VCaP (cell line): ENCODE measurements around the gene RSAD2.

Source experiments
- H3K27ac ChIP-seq: fragments of 450-650 bp; 2 replicates; pipeline ENCODE4 v1.5.1; 2017
- CTCF ChIP-seq: fragments of 450-650 bp; conservative IDR thresholded peaks from 2 replicates; pipeline ENCODE4 v1.5.1; 2017; ENCODE audit warnings: mild to moderate bottlenecking, moderate library complexity

The RSAD2 gene

GRCh38 chr2:6937157-6937556 lies 59.6 kb downstream of the RSAD2 start:
- TF ChIP-seq CTCF: no peak
- peak overlapping the region; percentile 50 for H3K27ac ChIP-seq

GRCh38 chr2:6937582-6937981 lies 60.0 kb downstream of the RSAD2 start:
- H3K27ac ChIP-seq: peak overlapping the region; percentile 50
- no peak for TF ChIP-seq CTCF

GRCh38 chr2:6939071-6939470 lies 61.5 kb downstream of the RSAD2 start:
- TF ChIP-seq CTCF: no peak
- H3K27ac ChIP-seq: no peak overlapping the region

GRCh38 chr2:6940820-6941219 lies 63.2 kb downstream of the RSAD2 start:
- H3K27ac ChIP-seq: peak overlapping the region; percentile 48; the same call in 1 of the 2 replicates
- no peak for TF ChIP-seq CTCF

GRCh38 chr2:6941299-6942046 lies 63.9 kb downstream of the RSAD2 start:
- no peak for TF ChIP-seq CTCF
- peak overlapping the region; percentile 48; the same call in 1 of the 2 replicates for H3K27ac ChIP-seq

- H3K27ac ChIP-seq: no peak overlapping the region
- TF ChIP-seq CTCF: no peak
These were observed 65.3 kb downstream of the RSAD2 start for GRCh38 chr2:6942848-6943247.

GRCh38 chr2:6943523-6943922 lies 65.9 kb downstream of the RSAD2 start:
- H3K27ac ChIP-seq: no peak overlapping the region

More at GRCh38 chr2:6943523-6943922, 65.9 kb downstream of the RSAD2 start:
- no peak for TF ChIP-seq CTCF
